ENCODE results near the gene CACNB4.
"Not testable (repeated sequence)": the region's sequence is repeated elsewhere in the genome, so short reads cannot be mapped to it uniquely, and the experiment has no call there.

- TF ChIP-seq CTCF, EP300, POLR2A (IDR thresholded peaks at IDR 0.05): not testable (repeated sequence)
Observed at GRCh38 chr2:151915629-151916025, 183.2 kb downstream of the CACNB4 start.

Measured in sigmoid colon (tissue), 4 donors.